ENCODE data around the gene ADAMTS3.

DNA sequence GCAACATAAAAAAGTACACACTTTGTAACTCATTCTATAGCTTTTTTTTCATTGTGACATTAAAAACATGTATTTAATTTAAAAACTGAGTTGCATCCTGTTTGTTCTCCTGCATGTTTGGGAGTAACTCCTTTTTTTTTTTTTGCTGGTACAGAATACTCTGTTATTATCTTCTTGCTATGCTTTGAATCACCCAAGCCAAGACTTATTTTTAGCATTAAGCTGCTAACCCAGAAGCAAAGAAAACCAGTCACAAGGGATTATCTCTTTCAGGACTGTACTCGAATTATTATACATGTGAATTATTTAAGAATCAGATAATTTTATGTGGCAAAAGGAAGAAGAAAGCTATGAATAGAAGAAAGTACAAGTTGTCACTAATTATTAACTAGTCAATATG, 194.9 kb downstream of the ADAMTS3 start:
- TF ChIP-seq POLR2AphosphoS5 (IDR thresholded peaks at IDR 0.05; ENCODE audit: low read depth), result no peak
- TF ChIP-seq, protein P1, sequence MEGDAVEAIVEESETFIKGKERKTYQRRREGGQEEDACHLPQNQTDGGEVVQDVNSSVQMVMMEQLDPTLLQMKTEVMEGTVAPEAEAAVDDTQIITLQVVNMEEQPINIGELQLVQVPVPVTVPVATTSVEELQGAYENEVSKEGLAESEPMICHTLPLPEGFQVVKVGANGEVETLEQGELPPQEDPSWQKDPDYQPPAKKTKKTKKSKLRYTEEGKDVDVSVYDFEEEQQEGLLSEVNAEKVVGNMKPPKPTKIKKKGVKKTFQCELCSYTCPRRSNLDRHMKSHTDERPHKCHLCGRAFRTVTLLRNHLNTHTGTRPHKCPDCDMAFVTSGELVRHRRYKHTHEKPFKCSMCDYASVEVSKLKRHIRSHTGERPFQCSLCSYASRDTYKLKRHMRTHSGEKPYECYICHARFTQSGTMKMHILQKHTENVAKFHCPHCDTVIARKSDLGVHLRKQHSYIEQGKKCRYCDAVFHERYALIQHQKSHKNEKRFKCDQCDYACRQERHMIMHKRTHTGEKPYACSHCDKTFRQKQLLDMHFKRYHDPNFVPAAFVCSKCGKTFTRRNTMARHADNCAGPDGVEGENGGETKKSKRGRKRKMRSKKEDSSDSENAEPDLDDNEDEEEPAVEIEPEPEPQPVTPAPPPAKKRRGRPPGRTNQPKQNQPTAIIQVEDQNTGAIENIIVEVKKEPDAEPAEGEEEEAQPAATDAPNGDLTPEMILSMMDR (conservative IDR thresholded peaks at IDR 0.05; ENCODE audit: low read depth in 2 of 2), result no peak
- TF ChIP-seq EZH2phosphoT487 (IDR thresholded peaks at IDR 0.05; ENCODE audit: unreplicated experiment), result no peak
- TF ChIP-seq, protein P2, sequence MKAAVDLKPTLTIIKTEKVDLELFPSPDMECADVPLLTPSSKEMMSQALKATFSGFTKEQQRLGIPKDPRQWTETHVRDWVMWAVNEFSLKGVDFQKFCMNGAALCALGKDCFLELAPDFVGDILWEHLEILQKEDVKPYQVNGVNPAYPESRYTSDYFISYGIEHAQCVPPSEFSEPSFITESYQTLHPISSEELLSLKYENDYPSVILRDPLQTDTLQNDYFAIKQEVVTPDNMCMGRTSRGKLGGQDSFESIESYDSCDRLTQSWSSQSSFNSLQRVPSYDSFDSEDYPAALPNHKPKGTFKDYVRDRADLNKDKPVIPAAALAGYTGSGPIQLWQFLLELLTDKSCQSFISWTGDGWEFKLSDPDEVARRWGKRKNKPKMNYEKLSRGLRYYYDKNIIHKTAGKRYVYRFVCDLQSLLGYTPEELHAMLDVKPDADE (IDR thresholded peaks at IDR 0.05), result no peak
- no peak for TF ChIP-seq EZH2 (IDR thresholded peaks at IDR 0.05; ENCODE audit: low read depth, unreplicated experiment)
- TF ChIP-seq JUNB (IDR thresholded peaks at IDR 0.05; ENCODE audit: unreplicated experiment), result no peak
- TF ChIP-seq, protein P3, sequence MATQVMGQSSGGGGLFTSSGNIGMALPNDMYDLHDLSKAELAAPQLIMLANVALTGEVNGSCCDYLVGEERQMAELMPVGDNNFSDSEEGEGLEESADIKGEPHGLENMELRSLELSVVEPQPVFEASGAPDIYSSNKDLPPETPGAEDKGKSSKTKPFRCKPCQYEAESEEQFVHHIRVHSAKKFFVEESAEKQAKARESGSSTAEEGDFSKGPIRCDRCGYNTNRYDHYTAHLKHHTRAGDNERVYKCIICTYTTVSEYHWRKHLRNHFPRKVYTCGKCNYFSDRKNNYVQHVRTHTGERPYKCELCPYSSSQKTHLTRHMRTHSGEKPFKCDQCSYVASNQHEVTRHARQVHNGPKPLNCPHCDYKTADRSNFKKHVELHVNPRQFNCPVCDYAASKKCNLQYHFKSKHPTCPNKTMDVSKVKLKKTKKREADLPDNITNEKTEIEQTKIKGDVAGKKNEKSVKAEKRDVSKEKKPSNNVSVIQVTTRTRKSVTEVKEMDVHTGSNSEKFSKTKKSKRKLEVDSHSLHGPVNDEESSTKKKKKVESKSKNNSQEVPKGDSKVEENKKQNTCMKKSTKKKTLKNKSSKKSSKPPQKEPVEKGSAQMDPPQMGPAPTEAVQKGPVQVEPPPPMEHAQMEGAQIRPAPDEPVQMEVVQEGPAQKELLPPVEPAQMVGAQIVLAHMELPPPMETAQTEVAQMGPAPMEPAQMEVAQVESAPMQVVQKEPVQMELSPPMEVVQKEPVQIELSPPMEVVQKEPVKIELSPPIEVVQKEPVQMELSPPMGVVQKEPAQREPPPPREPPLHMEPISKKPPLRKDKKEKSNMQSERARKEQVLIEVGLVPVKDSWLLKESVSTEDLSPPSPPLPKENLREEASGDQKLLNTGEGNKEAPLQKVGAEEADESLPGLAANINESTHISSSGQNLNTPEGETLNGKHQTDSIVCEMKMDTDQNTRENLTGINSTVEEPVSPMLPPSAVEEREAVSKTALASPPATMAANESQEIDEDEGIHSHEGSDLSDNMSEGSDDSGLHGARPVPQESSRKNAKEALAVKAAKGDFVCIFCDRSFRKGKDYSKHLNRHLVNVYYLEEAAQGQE (IDR thresholded peaks at IDR 0.05; ENCODE audit: unreplicated experiment), result no peak
- no peak for TF ChIP-seq CREB1 (CRISPR knock-in tag; IDR thresholded peaks at IDR 0.05; ENCODE audit: low read depth)
- no peak for TF ChIP-seq ZNF114 (CRISPR knock-in tag; IDR thresholded peaks at IDR 0.05)
- TF ChIP-seq NANOG (IDR thresholded peaks at IDR 0.05; ENCODE audit: borderline replicate concordance), result no peak
- TF ChIP-seq, protein P4, sequence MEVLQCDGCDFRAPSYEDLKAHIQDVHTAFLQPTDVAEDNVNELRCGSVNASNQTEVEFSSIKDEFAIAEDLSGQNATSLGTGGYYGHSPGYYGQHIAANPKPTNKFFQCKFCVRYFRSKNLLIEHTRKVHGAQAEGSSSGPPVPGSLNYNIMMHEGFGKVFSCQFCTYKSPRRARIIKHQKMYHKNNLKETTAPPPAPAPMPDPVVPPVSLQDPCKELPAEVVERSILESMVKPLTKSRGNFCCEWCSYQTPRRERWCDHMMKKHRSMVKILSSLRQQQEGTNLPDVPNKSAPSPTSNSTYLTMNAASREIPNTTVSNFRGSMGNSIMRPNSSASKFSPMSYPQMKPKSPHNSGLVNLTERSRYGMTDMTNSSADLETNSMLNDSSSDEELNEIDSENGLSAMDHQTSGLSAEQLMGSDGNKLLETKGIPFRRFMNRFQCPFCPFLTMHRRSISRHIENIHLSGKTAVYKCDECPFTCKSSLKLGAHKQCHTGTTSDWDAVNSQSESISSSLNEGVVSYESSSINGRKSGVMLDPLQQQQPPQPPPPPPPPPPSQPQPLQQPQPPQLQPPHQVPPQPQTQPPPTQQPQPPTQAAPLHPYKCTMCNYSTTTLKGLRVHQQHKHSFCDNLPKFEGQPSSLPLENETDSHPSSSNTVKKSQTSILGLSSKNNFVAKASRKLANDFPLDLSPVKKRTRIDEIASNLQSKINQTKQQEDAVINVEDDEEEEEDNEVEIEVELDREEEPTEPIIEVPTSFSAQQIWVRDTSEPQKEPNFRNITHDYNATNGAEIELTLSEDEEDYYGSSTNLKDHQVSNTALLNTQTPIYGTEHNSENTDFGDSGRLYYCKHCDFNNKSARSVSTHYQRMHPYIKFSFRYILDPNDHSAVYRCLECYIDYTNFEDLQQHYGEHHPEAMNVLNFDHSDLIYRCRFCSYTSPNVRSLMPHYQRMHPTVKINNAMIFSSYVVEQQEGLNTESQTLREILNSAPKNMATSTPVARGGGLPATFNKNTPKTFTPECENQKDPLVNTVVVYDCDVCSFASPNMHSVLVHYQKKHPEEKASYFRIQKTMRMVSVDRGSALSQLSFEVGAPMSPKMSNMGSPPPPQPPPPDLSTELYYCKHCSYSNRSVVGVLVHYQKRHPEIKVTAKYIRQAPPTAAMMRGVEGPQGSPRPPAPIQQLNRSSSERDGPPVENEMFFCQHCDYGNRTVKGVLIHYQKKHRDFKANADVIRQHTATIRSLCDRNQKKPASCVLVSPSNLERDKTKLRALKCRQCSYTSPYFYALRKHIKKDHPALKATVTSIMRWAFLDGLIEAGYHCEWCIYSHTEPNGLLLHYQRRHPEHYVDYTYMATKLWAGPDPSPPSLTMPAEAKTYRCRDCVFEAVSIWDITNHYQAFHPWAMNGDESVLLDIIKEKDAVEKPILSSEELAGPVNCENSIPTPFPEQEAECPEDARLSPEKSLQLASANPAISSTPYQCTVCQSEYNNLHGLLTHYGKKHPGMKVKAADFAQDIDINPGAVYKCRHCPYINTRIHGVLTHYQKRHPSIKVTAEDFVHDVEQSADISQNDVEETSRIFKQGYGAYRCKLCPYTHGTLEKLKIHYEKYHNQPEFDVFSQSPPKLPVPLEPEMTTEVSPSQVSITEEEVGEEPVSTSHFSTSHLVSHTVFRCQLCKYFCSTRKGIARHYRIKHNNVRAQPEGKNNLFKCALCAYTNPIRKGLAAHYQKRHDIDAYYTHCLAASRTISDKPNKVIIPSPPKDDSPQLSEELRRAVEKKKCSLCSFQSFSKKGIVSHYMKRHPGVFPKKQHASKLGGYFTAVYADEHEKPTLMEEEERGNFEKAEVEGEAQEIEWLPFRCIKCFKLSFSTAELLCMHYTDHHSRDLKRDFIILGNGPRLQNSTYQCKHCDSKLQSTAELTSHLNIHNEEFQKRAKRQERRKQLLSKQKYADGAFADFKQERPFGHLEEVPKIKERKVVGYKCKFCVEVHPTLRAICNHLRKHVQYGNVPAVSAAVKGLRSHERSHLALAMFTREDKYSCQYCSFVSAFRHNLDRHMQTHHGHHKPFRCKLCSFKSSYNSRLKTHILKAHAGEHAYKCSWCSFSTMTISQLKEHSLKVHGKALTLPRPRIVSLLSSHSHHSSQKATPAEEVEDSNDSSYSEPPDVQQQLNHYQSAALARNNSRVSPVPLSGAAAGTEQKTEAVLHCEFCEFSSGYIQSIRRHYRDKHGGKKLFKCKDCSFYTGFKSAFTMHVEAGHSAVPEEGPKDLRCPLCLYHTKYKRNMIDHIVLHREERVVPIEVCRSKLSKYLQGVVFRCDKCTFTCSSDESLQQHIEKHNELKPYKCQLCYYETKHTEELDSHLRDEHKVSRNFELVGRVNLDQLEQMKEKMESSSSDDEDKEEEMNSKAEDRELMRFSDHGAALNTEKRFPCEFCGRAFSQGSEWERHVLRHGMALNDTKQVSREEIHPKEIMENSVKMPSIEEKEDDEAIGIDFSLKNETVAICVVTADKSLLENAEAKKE (CRISPR knock-in tag; IDR thresholded peaks at IDR 0.05), result no peak
